Keratinocyte (primary cell): ENCODE results near the gene STAG3.
"Not testable (repeated sequence)": the region's sequence is repeated elsewhere in the genome, so short reads cannot be mapped to it uniquely, and the experiment has no call there.

Source experiments
- CTCF ChIP-seq, 3 experiments: IDR thresholded peaks in 1 of 3; conservative IDR thresholded peaks in 1 of 3; optimal IDR thresholded peaks in 1 of 3; 2 replicates in 2 of 3; 3 replicates in 1 of 3; pipeline versions ENCODE3 to v1.5.1; 2011; ENCODE audit warnings: low read length in 3 of 3, mild to moderate bottlenecking in 3 of 3, moderate library complexity in 2 of 3, control low read depth in 1 of 3, inconsistent platforms in 1 of 3; ENCODE audit not compliant: insufficient read depth in 2 of 3; ENCODE audit errors: extremely low read depth in 1 of 3
- EZH2 ChIP-seq: IDR thresholded peaks from one replicate; pipeline ENCODE4 v1.6.1; 2012; ENCODE audit warnings: inconsistent platforms, mild to moderate bottlenecking, low read length, moderate library complexity

DNA sequence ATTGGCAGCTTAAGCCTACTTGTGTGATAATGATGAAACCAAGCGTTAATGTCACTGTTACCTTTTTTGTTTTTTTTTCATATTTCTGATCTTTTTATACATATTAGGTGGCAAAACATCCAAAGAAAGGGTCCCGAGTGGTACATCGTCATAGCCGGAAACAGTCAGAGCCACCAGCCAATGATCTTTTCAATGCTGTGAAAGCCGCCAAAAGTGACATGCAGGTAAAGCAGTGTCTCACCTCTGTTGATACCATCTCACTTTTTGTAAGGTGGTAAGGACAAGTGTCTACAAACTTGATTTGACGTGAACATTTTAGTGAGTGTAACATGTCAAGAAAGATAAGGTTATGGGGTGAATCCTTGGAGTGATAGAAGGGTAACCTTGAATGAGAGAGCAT lies 4.9 kb downstream of the STAG3 start:
- TF ChIP-seq EZH2; CTCF (optimal IDR thresholded peaks at IDR 0.05 in 1 of 3, IDR thresholded peaks at IDR 0.05 in 1 of 3, conservative IDR thresholded peaks at IDR 0.05 in 1 of 3; ENCODE audit: extremely low read depth in 1 of 3, insufficient read depth in 2 of 3, low read length in 3 of 3): not testable (repeated sequence)
